Kidney (tissue), 14 donors: ENCODE data around the gene CDADC1. TPM values are rescaled to one million over a fixed set of nuclear protein-coding genes. Genes with fewer than 3 reads are reported as not detected.

ENCODE experiments used
- DNase-seq, 5 donors: peaks; one replicate each; pipeline ENCODE4 v3.0.0-alpha.2; 2013 to 2020
- FAIRE-seq: peaks from 2 replicates; lab custom pipeline; 2012; peaks lifted over from hg19 to GRCh38; lab: Jason Lieb, UNC
- H3K27ac ChIP-seq, 2 donors: one replicate each; pipeline ENCODE4 v1.7.0; 2013; ENCODE audit warnings: low read depth in 2 of 2, low read length in 2 of 2, inconsistent platforms in 1 of 2
- H3K27me3 ChIP-seq: one replicate; pipeline ENCODE4 v1.7.1; 2013; ENCODE audit warnings: low read length, inconsistent platforms; ENCODE audit not compliant: control insufficient read depth, insufficient read depth
- H3K36me3 ChIP-seq, 3 donors: one replicate each; pipeline versions ENCODE4 v1.7.0 to v1.7.1; 2013; ENCODE audit warnings: low read length in 3 of 3, control low read depth in 1 of 3, inconsistent platforms in 1 of 3; ENCODE audit not compliant: insufficient read depth in 3 of 3, control insufficient read depth in 2 of 3
- H3K4me1 ChIP-seq, 3 donors: one replicate each; pipeline versions ENCODE4 v1.7.0 to v1.7.1; 2013; ENCODE audit warnings: low read length in 3 of 3, inconsistent platforms in 1 of 3, low read depth in 1 of 3; ENCODE audit not compliant: control insufficient read depth in 2 of 3, insufficient read depth in 2 of 3
- H3K4me3 ChIP-seq, 3 donors: one replicate each; pipeline versions ENCODE4 v1.7.0 to v1.8.1; 2013; ENCODE audit warnings: low read length in 3 of 3, control low read depth in 1 of 3, inconsistent platforms in 1 of 3
- H3K9ac ChIP-seq, 3 donors: one replicate each; pipeline versions ENCODE4 v1.7.0 to v1.7.1; 2013; ENCODE audit warnings: low read length in 3 of 3, control low read depth in 1 of 3, inconsistent platforms in 1 of 3
- H3K9me3 ChIP-seq, 3 donors: one replicate each; pipeline versions ENCODE4 v1.7.0 to v1.7.1; 2013; ENCODE audit warnings: low read length in 3 of 3, control low read depth in 1 of 3, inconsistent platforms in 1 of 3; ENCODE audit not compliant: control insufficient read depth in 2 of 3, insufficient read depth in 1 of 3
- intact Hi-C: fragments of 100-400 bp; cut with DNase I; formaldehyde crosslinking; loops from one replicate; pipeline ENCODE4 v1.11.1; 2022
- polyA plus RNA-seq: library from polyadenylated mRNA; stranded (reverse); fragments of 350-450 nt; fragmentation: Illumina TruSeq; extraction: RNeasy Lipid Tissue Mini Kit (QIAGEN cat#74804); gene quantifications from one replicate; pipeline ENCODE4 v1.2.3, GENCODE V29; 2014; ENCODE audit warnings: low read depth, low replicate concordance; ENCODE audit not compliant: insufficient read depth
- total RNA-seq: library from RNA; stranded (reverse); fragmentation: NEBNext Ultra II Directional; extraction: Animal tissue kit (Norgen Biotek cat#: 25700); gene quantifications from one replicate; pipeline ENCODE4 v1.2.1, GENCODE V29; 2021
- TF ChIP-seq, protein P1 (sequence below): IDR thresholded peaks from 3 replicates; pipeline ENCODE4 v1.5.1; 2012; ENCODE audit warnings: mild to moderate bottlenecking, moderate library complexity, borderline replicate concordance; ENCODE audit not compliant: insufficient read depth; ENCODE audit errors: extremely low read depth
- donor health status: control.
- donor health status: control.
- donor health status: control.
- donor health status: control.
- donor health status: control.
- donor health status: DM: yes; HTN: yes; CAD: no.
- donor health status: Normal renal cell carcinoma (clear cell type).

Gene CDADC1
- total and polyA plus RNA-seq, 2 donors from 2014 or later: 8.3 to 12.2 TPM

DNA sequence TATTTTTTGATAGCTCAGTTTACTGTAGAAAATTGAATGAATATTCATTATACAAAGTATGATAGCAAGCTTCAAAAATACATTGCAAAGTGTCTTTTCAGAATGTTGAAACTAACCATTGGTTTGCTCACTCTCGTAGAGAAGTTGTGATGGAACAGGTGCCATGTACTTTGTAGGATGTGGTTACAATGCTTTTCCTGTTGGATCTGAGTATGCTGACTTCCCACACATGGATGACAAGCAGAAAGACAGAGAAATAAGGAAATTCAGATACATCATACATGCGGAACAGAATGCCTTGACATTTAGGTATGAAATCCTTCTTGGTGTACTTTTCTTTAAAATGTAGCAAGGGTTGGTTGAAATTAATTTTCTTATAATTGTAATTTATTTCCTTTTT, 30.5 kb downstream of the CDADC1 start:
- FAIRE-seq (no peak), DNase-seq (no peak)
- TF ChIP-seq, protein P1, sequence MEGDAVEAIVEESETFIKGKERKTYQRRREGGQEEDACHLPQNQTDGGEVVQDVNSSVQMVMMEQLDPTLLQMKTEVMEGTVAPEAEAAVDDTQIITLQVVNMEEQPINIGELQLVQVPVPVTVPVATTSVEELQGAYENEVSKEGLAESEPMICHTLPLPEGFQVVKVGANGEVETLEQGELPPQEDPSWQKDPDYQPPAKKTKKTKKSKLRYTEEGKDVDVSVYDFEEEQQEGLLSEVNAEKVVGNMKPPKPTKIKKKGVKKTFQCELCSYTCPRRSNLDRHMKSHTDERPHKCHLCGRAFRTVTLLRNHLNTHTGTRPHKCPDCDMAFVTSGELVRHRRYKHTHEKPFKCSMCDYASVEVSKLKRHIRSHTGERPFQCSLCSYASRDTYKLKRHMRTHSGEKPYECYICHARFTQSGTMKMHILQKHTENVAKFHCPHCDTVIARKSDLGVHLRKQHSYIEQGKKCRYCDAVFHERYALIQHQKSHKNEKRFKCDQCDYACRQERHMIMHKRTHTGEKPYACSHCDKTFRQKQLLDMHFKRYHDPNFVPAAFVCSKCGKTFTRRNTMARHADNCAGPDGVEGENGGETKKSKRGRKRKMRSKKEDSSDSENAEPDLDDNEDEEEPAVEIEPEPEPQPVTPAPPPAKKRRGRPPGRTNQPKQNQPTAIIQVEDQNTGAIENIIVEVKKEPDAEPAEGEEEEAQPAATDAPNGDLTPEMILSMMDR: no peak
- Histone ChIP-seq H3K27me3 (no peaks in the 10 kb centered on the region), H3K27ac (no peak overlapping the region), H3K4me3 (no peak overlapping the region), H3K9me3 (no peaks in the 10 kb centered on the region), H3K9ac (no peak overlapping the region), H3K36me3 (peaks cover 0 to 4% (median 4%) of the 10 kb centered on the region in 3 donors), H3K4me1 (no peaks in the 10 kb centered on the region)
- intact Hi-C loops: no loop called here

- Histone ChIP-seq H3K27ac (no peak overlapping the region), H3K27me3 (no peaks in the 10 kb centered on the region), H3K4me3 (no peak overlapping the region), H3K9me3 (no peaks in the 10 kb centered on the region), H3K9ac (no peak overlapping the region), H3K4me1 (no peaks in the 10 kb centered on the region), H3K36me3 (peaks cover 0 to 4% (median 4%) of the 10 kb centered on the region in 3 donors)
- DNase-seq (no peak), FAIRE-seq (no peak)
- intact Hi-C loops: no loop called here
- TF ChIP-seq, protein P1: no peak
Observed at GRCh38 chr13:49279112-49279511, 31.4 kb downstream of the CDADC1 start.

DNA sequence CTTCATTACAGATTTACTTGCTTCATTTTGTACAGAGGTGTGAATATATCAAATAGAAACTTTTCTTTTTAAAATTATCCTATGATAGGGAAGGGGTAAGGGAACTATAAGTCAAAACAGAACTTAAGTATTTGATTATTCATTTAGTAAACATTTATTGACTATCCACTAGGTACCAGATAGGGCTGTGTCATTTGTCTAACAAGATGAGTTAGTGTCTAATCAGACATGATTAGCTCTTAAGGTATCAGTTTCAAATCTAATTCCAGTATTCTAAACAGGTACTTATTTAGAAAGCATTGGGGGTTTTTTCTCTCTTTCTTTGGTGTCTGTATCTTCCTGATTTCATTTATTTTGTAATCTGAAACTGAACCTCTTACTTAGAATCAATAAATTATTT, 32.2 kb downstream of the CDADC1 start:
- Histone ChIP-seq H3K27ac (no peak overlapping the region), H3K4me1 (no peaks in the 10 kb centered on the region), H3K9ac (no peak overlapping the region), H3K4me3 (no peak overlapping the region), H3K9me3 (no peaks in the 10 kb centered on the region), H3K27me3 (no peaks in the 10 kb centered on the region), H3K36me3 (peaks cover 0 to 4% (median 4%) of the 10 kb centered on the region in 3 donors)
- DNase-seq (no peak), FAIRE-seq (no peak)
- intact Hi-C loops: no loop called here
- TF ChIP-seq, protein P1: no peak

DNA sequence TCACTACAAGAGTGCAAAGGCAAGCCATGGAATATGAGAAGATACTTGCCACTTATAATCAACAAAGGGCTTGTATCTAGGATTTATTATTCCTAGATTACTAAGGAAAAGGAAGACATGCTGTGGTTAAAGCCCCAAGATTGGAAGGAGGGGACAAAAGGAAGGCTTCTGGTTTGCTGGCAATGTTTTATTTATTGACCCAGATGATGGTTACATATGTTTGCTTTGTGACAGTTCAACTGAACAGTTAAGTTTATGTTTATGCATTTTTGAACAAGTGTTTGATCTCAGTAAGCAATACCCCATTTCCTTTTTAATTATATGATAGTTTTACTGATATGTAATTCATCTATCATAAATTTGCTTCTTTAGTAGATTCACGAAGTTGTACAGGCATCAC, 40.3 kb downstream of the CDADC1 start:
- no peaks in the 10 kb centered on the region for H3K27me3 ChIP-seq
- H3K36me3 ChIP-seq: peaks cover 0 to 10% (median 5%) of the 10 kb centered on the region in 3 donors
- no peaks in the 10 kb centered on the region for H3K4me1 ChIP-seq
- H3K4me3 ChIP-seq: no peak overlapping the region
- H3K27ac ChIP-seq: no peak overlapping the region
- TF ChIP-seq, protein P1: no peak
- no peak for DNase-seq
- no peaks in the 10 kb centered on the region for H3K9me3 ChIP-seq
- H3K9ac ChIP-seq: no peak overlapping the region
- no peak for FAIRE-seq
- intact Hi-C loops: no loop called here
